ENCODE data around the gene PCID2.

Gene PCID2

GRCh38 chr13:113159701-113160100 lies 48.8 kb downstream of the PCID2 start:
- no peak overlapping the region for H3K4me3 ChIP-seq (ENCODE audit: low read depth, low read length)
- TF ChIP-seq, protein P1, sequence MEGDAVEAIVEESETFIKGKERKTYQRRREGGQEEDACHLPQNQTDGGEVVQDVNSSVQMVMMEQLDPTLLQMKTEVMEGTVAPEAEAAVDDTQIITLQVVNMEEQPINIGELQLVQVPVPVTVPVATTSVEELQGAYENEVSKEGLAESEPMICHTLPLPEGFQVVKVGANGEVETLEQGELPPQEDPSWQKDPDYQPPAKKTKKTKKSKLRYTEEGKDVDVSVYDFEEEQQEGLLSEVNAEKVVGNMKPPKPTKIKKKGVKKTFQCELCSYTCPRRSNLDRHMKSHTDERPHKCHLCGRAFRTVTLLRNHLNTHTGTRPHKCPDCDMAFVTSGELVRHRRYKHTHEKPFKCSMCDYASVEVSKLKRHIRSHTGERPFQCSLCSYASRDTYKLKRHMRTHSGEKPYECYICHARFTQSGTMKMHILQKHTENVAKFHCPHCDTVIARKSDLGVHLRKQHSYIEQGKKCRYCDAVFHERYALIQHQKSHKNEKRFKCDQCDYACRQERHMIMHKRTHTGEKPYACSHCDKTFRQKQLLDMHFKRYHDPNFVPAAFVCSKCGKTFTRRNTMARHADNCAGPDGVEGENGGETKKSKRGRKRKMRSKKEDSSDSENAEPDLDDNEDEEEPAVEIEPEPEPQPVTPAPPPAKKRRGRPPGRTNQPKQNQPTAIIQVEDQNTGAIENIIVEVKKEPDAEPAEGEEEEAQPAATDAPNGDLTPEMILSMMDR (IDR thresholded peaks at IDR 0.05; ENCODE audit: borderline replicate concordance, insufficient read depth, low read depth, low read length): no peak

DNA sequence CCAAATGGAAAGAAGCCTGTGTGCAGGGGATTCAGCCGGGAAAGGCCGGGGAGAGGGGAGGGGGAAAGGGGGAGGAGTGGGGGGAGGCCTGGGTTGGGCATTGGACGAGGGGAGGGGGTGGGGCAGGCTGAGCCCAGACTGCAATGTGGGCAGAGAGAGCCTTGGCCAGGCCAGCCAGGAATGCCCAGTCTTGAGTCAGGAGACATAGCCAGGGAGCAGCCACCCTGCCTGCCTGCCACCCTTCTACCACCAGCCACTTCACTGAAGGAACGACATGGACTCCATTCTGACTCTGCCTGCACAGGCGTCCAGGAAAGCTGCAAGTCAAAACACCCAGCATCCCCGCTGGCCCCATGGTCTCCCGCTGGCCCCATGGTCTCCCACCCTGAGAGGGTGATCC lies 49.5 kb downstream of the PCID2 start:
- no peak overlapping the region for H3K4me3 ChIP-seq (ENCODE audit: low read depth, low read length)
- TF ChIP-seq, protein P1 (IDR thresholded peaks at IDR 0.05; ENCODE audit: borderline replicate concordance, insufficient read depth, low read depth, low read length): no peak

DNA sequence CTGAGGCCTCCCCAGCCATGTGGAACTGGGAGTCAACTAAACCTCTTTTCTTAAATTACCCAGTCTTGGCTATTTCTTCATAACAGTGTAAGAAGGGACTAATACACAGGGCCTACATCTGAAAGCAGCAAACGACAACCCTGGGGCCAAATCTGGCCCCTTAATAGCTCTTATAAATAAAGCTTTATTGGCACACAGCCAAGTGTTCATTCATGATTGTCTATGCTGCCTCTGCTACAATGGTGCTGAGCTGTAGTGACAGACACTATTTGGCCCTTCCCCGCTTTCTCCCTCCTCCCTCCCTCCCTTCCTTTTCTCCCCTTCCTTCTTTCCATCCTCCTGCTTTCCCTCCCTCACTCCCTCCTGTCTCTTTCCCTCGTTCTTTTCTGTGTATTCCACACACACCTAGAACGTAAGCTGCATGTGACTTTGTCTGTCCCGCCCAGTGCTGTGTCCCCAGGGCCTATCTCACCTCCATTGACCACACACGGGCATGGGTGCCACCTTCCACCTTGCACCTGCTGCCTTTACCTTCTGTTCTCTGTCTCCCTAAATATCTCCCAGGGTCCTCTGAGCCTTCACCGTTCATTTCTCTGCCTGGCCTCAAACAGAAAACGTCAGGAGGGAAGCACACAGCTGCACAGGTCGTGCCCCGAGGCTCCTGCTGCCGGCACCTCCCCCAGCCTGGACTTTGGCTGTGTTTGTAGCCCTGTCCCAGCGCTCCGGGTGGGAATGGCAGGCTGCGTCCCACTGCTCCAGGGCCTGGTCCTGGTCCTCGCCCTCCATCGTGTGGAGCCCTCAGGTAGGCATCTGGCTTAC lies 50.3 kb downstream of the PCID2 start, which contains the start of gene PROZ:
Gene PROZ, plus strand, starts transcription at position 720 of the 819 bp plus-strand sequence. Its CDS starts 13 bp downstream, at position 733.
- TF ChIP-seq, protein P1 (IDR thresholded peaks at IDR 0.05; ENCODE audit: borderline replicate concordance, insufficient read depth, low read depth, low read length): no peak
- no peak within 1 kb of the TSS for H3K4me3 ChIP-seq (ENCODE audit: low read depth, low read length)

DNA sequence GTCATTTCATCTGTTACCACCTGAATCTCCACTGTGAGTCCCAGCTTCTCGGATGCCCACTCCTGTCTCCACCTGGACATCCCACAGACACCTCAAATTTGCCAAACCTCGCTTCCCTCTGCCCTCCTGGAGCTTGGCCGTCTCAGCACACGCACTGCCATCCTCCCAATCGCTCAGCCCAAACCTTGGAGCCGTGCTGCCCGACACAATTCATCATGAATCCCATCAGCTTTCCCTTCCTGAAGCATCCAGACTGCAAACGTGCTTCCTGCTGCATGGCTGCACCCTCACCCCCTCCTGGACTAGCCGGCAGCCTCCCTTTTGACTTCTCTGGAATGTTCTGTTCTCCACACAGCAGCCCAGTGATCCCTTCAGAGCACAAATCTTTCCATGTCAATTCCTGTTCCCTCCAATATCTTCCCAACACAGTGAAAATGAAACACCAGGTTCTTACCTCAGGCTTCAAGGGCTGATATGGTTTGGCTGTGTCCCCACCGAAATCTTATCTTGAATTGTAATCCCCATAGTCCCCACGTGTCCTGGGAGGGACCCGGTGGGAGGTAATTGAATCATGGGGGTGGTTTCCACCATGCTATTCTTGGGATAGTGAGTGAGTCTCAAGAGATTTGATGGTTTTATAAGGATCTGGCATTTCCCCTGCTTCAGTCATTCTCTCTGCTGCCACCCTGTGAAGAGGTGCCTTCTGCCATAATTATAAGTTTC lies 51.1 kb downstream of the PCID2 start:
- TF ChIP-seq, protein P1 (IDR thresholded peaks at IDR 0.05; ENCODE audit: borderline replicate concordance, insufficient read depth, low read depth, low read length): no peak
- H3K4me3 ChIP-seq (ENCODE audit: low read depth, low read length): no peak overlapping the region

GRCh38 chr13:113155982-113156655 lies 52.4 kb downstream of the PCID2 start:
- H3K4me3 ChIP-seq (ENCODE audit: low read depth, low read length): no peak overlapping the region
- TF ChIP-seq, protein P1 (IDR thresholded peaks at IDR 0.05; ENCODE audit: borderline replicate concordance, insufficient read depth, low read depth, low read length): no peak

DNA sequence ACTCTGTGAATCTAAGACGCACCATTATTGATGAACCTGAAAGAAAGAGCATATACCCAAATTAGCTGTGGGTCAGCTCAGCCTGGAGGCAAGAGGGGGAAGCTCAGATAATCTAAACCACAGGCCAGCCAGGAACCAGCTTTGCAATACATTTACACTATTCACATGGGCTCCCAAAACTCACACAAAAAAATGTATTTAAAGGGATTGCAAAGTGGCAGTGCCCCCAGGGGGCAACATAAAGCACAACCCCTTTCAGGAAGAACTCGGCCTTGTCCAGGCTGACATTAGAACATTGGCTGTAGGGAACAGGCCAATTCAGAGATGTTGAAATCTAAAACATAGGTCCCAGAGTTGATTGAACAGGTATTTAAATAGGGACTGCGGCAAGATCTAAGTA lies 53.3 kb downstream of the PCID2 start:
- no peak overlapping the region for H3K4me3 ChIP-seq (ENCODE audit: low read depth, low read length)
- TF ChIP-seq, protein P1 (IDR thresholded peaks at IDR 0.05; ENCODE audit: borderline replicate concordance, insufficient read depth, low read depth, low read length): no peak

Data from GM12875 (cell line).